H7 (cell line): ENCODE measurements around the gene EEF1A1. TPM values are rescaled to one million over a fixed set of nuclear protein-coding genes. Genes with fewer than 3 reads are reported as not detected.
"Not testable (repeated sequence)": the region's sequence is repeated elsewhere in the genome, so short reads cannot be mapped to it uniquely, and the experiment has no call there.

Experiments used
- DNase-seq: peaks from one replicate; pipeline ENCODE4 v3.0.0; 2012
- H3K27me3 ChIP-seq: 2 replicates; pipeline ENCODE4 v1.6.0; 2011; ENCODE audit warnings: mild to moderate bottlenecking, low read length; ENCODE audit not compliant: control insufficient read depth, insufficient read depth
- H3K36me3 ChIP-seq: replicated peaks from 2 replicates; pipeline ENCODE4 v1.5.1; 2011; ENCODE audit warnings: low read length; ENCODE audit not compliant: control insufficient read depth, insufficient read depth
- H3K4me3 ChIP-seq: 2 replicates; pipeline ENCODE4 v1.5.1; 2011; ENCODE audit warnings: low read depth, mild to moderate bottlenecking, control low read depth, low read length, moderate library complexity; ENCODE audit not compliant: insufficient read depth
- total RNA-seq: library from RNA; depleted of rRNA; stranded (reverse); fragments of >200 nt; shearing (Covaris generic); gene quantifications from 2 replicates; pipeline ENCODE4 v1.2.3, GENCODE V29; 2014

EEF1A1 gene
- total RNA-seq, 1 experiment from 2014 or later = 12,318 TPM

- Histone ChIP-seq H3K36me3 (peaks cover 30% of the 10 kb centered on the region), H3K27me3 (no peaks in the 10 kb centered on the region), H3K4me3 (peak overlapping the region; percentile 91)
- DNase-seq = peak; percentile 58
Observed at GRCh38 chr6:73519926-73520687, 725 bp downstream of the EEF1A1 start.

GRCh38 chr6:73518982-73519881 is 1.6 kb downstream of the EEF1A1 start:
- not testable (repeated sequence) for DNase-seq, H3K27me3 ChIP-seq
- peaks cover 30% of the 10 kb centered on the region for H3K36me3 ChIP-seq
- H3K4me3 ChIP-seq = peak overlapping the region; percentile 91

GRCh38 chr6:73518100-73518981 is 2.5 kb downstream of the EEF1A1 start:
- H3K27me3 ChIP-seq, DNase-seq: not testable (repeated sequence)
- Histone ChIP-seq H3K36me3 (peaks cover 30% of the 10 kb centered on the region), H3K4me3 (peak overlapping the region; percentile 91)

GRCh38 chr6:73516514-73517489 is 4.0 kb downstream of the EEF1A1 start:
- H3K36me3 ChIP-seq = peaks cover 30% of the 10 kb centered on the region
- no peaks in the 10 kb centered on the region for H3K27me3 ChIP-seq
- no peak overlapping the region for H3K4me3 ChIP-seq
- DNase-seq = no peak

- no peak for DNase-seq
- no peaks in the 10 kb centered on the region for H3K27me3 ChIP-seq
- peaks cover 28% of the 10 kb centered on the region for H3K36me3 ChIP-seq
- no peak overlapping the region for H3K4me3 ChIP-seq
Observed at GRCh38 chr6:73515204-73515655, 5.6 kb downstream of the EEF1A1 start.

GRCh38 chr6:73514746-73515110 is 6.1 kb downstream of the EEF1A1 start:
- no peak overlapping the region for H3K4me3 ChIP-seq
- no peak for DNase-seq
- peaks cover 24% of the 10 kb centered on the region for H3K36me3 ChIP-seq
- H3K27me3 ChIP-seq = no peaks in the 10 kb centered on the region

GRCh38 chr6:73513496-73513854 is 7.4 kb downstream of the EEF1A1 start:
- H3K27me3 ChIP-seq = no peaks in the 10 kb centered on the region
- no peak for DNase-seq
- peaks cover 15% of the 10 kb centered on the region for H3K36me3 ChIP-seq
- H3K4me3 ChIP-seq = no peak overlapping the region

GRCh38 chr6:73511796-73512195 is 9.0 kb downstream of the EEF1A1 start:
- Histone ChIP-seq H3K36me3 (peaks cover 5% of the 10 kb centered on the region), H3K27me3 (no peaks in the 10 kb centered on the region), H3K4me3 (no peak overlapping the region)
- no peak for DNase-seq

GRCh38 chr6:73509851-73510250 is 11.0 kb downstream of the EEF1A1 start:
- no peaks in the 10 kb centered on the region for H3K27me3 ChIP-seq
- DNase-seq = no peak
- no peak overlapping the region for H3K4me3 ChIP-seq
- no peaks in the 10 kb centered on the region for H3K36me3 ChIP-seq

- H3K36me3 ChIP-seq = peaks cover 1% of the 10 kb centered on the region; the same call in 1 of the 2 replicates
- no peak for DNase-seq
- no peak overlapping the region for H3K4me3 ChIP-seq
- H3K27me3 ChIP-seq = no peaks in the 10 kb centered on the region
Observed at GRCh38 chr6:73508776-73509175, 12.1 kb downstream of the EEF1A1 start.

GRCh38 chr6:73506246-73506645 is 14.6 kb downstream of the EEF1A1 start:
- Histone ChIP-seq H3K36me3 (peaks cover 4% of the 10 kb centered on the region; the same call in 1 of the 2 replicates), H3K27me3 (no peaks in the 10 kb centered on the region), H3K4me3 (no peak overlapping the region)
- no peak for DNase-seq

GRCh38 chr6:73505705-73506104 is 15.1 kb downstream of the EEF1A1 start:
- H3K4me3 ChIP-seq, DNase-seq, H3K36me3 ChIP-seq, H3K27me3 ChIP-seq: not testable (repeated sequence)

- no peak overlapping the region for H3K4me3 ChIP-seq
- peaks cover 9% of the 10 kb centered on the region; the same call in 1 of the 2 replicates for H3K36me3 ChIP-seq
- H3K27me3 ChIP-seq = no peaks in the 10 kb centered on the region
- DNase-seq = no peak
Observed at GRCh38 chr6:73505142-73505541, 15.7 kb downstream of the EEF1A1 start.
